H1 (cell line): ENCODE measurements around the gene DNAH1. TPM values are rescaled to one million over a fixed set of nuclear protein-coding genes. Genes with fewer than 3 reads are reported as not detected.

Experiments used
- CTCF ChIA-PET: fragments of 300-600 bp; sonication (Branson Sonifier 250); formaldehyde crosslinking; loops from one replicate; lab custom pipeline; 2021; ENCODE audit not compliant: partially characterized antibody; lab: Charles Lee
- POLR2A ChIA-PET: fragments of 300-600 bp; sonication (Branson Sonifier 250); formaldehyde crosslinking; loops from one replicate; lab custom pipeline; 2021; ENCODE audit warnings: inconsistent platforms; ENCODE audit not compliant: partially characterized antibody; lab: Charles Lee
- DNase-seq, 2 experiments: peaks; one replicate each; pipeline versions ENCODE4 v3.0.0 to v3.0.0-alpha.2; 2010 to 2022; ENCODE audit warnings: low spot score in 2 of 2, low read depth in 1 of 2, mixed read lengths in 1 of 2
- FAIRE-seq: peaks from 2 replicates; lab custom pipeline; 2011; peaks lifted over from hg19 to GRCh38; lab: Jason Lieb, UNC
- H2AFZ ChIP-seq: 2 replicates; pipeline ENCODE4 v1.8.1; 2012; ENCODE audit warnings: low read length, inconsistent platforms
- H2AK5ac ChIP-seq: 2 replicates; pipeline ENCODE4 v1.6.1; 2013; ENCODE audit warnings: low read depth, low read length
- H2BK120ac ChIP-seq: replicated peaks from 2 replicates; pipeline ENCODE3; 2013; ENCODE audit warnings: low read depth, low read length, inconsistent platforms
- H2BK12ac ChIP-seq: 2 replicates; pipeline ENCODE4 v1.6.1; 2013; ENCODE audit warnings: low read depth, low read length
- H2BK15ac ChIP-seq: 2 replicates; pipeline ENCODE4 v1.6.1; 2013; ENCODE audit warnings: low read length
- H2BK20ac ChIP-seq: 2 replicates; pipeline ENCODE4 v1.6.1; 2013; ENCODE audit warnings: low read length
- H2BK5ac ChIP-seq: 2 replicates; pipeline ENCODE4 v1.6.1; 2013; ENCODE audit warnings: low read depth, low read length
- H3K14ac ChIP-seq: 2 replicates; pipeline ENCODE4 v1.6.1; 2013; ENCODE audit warnings: inconsistent platforms; ENCODE audit not compliant: insufficient read length
- H3K18ac ChIP-seq: 2 replicates; pipeline ENCODE4 v1.6.1; 2013; ENCODE audit warnings: low read length; ENCODE audit errors: extremely low read depth
- H3K23ac ChIP-seq: 2 replicates; pipeline ENCODE4 v1.6.1; 2013; ENCODE audit warnings: inconsistent platforms; ENCODE audit not compliant: insufficient read length
- H3K23me2 ChIP-seq: 2 replicates; pipeline ENCODE4 v1.6.1; 2013; ENCODE audit warnings: low read depth, low read length
- H3K27ac ChIP-seq: 2 replicates; pipeline ENCODE4 v1.6.1; 2011; ENCODE audit warnings: low read depth, low read length, inconsistent platforms
- H3K27me3 ChIP-seq, 4 experiments: replicated peaks in 1 of 4; 1 replicate in 1 of 4; 2 replicates in 3 of 4; pipeline versions ENCODE4 v1.6.1 to v1.8.1; 2011 to 2013; ENCODE audit warnings: low read length in 3 of 4, mild to moderate bottlenecking in 3 of 4, inconsistent platforms in 2 of 4, mixed read lengths in 2 of 4, moderate library complexity in 1 of 4; ENCODE audit not compliant: control insufficient read depth in 3 of 4, insufficient read depth in 3 of 4; ENCODE audit errors: extremely low read depth in 1 of 4
- H3K36me3 ChIP-seq, 4 experiments: 2 replicates each; pipeline versions ENCODE4 v1.6.1 to v1.8.1; 2011 to 2013; ENCODE audit warnings: mild to moderate bottlenecking in 4 of 4, low read length in 3 of 4, moderate library complexity in 2 of 4, control low read depth in 1 of 4, inconsistent platforms in 1 of 4; ENCODE audit not compliant: insufficient read depth in 4 of 4, control insufficient read depth in 2 of 4
- H3K4ac ChIP-seq: replicated peaks from 2 replicates; pipeline ENCODE3; 2013; ENCODE audit warnings: low read length, low read depth, mixed read lengths, inconsistent platforms; ENCODE audit not compliant: insufficient read length
- H3K4me1 ChIP-seq, 4 experiments: replicated peaks in 1 of 4; 1 replicate in 1 of 4; 2 replicates in 3 of 4; pipeline versions ENCODE4 v1.6.1 to v1.8.1; 2011 to 2013; ENCODE audit warnings: low read length in 3 of 4, inconsistent platforms in 2 of 4, mixed read lengths in 1 of 4; ENCODE audit not compliant: insufficient read depth in 4 of 4, control insufficient read depth in 3 of 4
- H3K4me2 ChIP-seq, 2 experiments: 2 replicates each; pipeline versions ENCODE4 v1.6.1 to v1.8.1; 2011 to 2013; ENCODE audit warnings: low read depth in 2 of 2, low read length in 2 of 2, control low read depth in 1 of 2, inconsistent platforms in 1 of 2, mild to moderate bottlenecking in 1 of 2; ENCODE audit not compliant: insufficient read depth in 1 of 2
- H3K4me3 ChIP-seq, 4 experiments: fragments of 200-600, 300-600 bp in 1 of 4; sonication (generic), shearing (Covaris generic), sonication (Bioruptor Twin) in 1 of 4; 2 replicates each; pipeline versions ENCODE4 v1.5.1 to v1.8.1; 2011 to 2016; ENCODE audit warnings: low read length in 4 of 4, low read depth in 3 of 4, control low read depth in 2 of 4, inconsistent platforms in 2 of 4, mild to moderate bottlenecking in 2 of 4, mixed read lengths in 1 of 4, moderate library complexity in 1 of 4; ENCODE audit not compliant: insufficient read depth in 2 of 4; ENCODE audit errors: extremely low read depth in 1 of 4
- H3K56ac ChIP-seq: replicated peaks from 2 replicates; pipeline ENCODE3; 2013; ENCODE audit warnings: low read depth, mild to moderate bottlenecking, mixed read lengths, low read length, inconsistent platforms; ENCODE audit not compliant: insufficient read length
- H3K79me1 ChIP-seq: 2 replicates; pipeline ENCODE4 v1.6.1; 2013; ENCODE audit warnings: low read depth, low read length, control low read depth
- H3K79me2 ChIP-seq, 2 experiments: 2 replicates each; pipeline versions ENCODE4 v1.6.1 to v1.8.1; 2012 to 2013; ENCODE audit warnings: low read length in 2 of 2, mild to moderate bottlenecking in 2 of 2, inconsistent platforms in 1 of 2; ENCODE audit not compliant: insufficient read depth in 2 of 2, control insufficient read depth in 1 of 2
- H3K9ac ChIP-seq, 4 experiments: replicated peaks in 1 of 4; 1 replicate in 1 of 4; 2 replicates in 3 of 4; pipeline versions ENCODE4 v1.6.1 to v1.8.1; 2011 to 2013; ENCODE audit warnings: low read depth in 3 of 4, low read length in 3 of 4, control low read depth in 2 of 4, mild to moderate bottlenecking in 2 of 4, moderate library complexity in 2 of 4, inconsistent platforms in 1 of 4; ENCODE audit errors: extremely low read depth in 1 of 4
- H3K9me3 ChIP-seq, 2 experiments: 2 replicates each; pipeline versions ENCODE4 v1.6.1 to v1.8.1; 2012 to 2013; ENCODE audit warnings: mild to moderate bottlenecking in 2 of 2, moderate library complexity in 2 of 2, control low read depth in 1 of 2, inconsistent platforms in 1 of 2, low read depth in 1 of 2, low read length in 1 of 2, mixed read lengths in 1 of 2; ENCODE audit not compliant: insufficient read depth in 2 of 2
- H4K20me1 ChIP-seq, 2 experiments: replicated peaks in 1 of 2; 2 replicates each; pipeline versions ENCODE3 to v1.8.1; 2011 to 2013; ENCODE audit warnings: inconsistent platforms in 2 of 2, low read length in 2 of 2, mild to moderate bottlenecking in 1 of 2; ENCODE audit not compliant: insufficient read depth in 2 of 2, control insufficient read depth in 1 of 2
- H4K5ac ChIP-seq: 2 replicates; pipeline ENCODE4 v1.6.1; 2013; ENCODE audit warnings: low read length, low read depth, mixed read lengths, inconsistent platforms; ENCODE audit not compliant: insufficient read length
- H4K8ac ChIP-seq: 2 replicates; pipeline ENCODE4 v1.8.0; 2013; ENCODE audit warnings: mild to moderate bottlenecking, moderate library complexity, low read length, inconsistent platforms; ENCODE audit not compliant: insufficient read depth; ENCODE audit errors: extremely low read depth
- H4K91ac ChIP-seq: replicated peaks from 2 replicates; pipeline ENCODE3; 2013; ENCODE audit warnings: low read length, mixed read lengths, inconsistent platforms; ENCODE audit not compliant: insufficient read length
- ATF2 ChIP-seq: IDR thresholded peaks from 2 replicates; pipeline ENCODE4 v1.6.1; 2012; ENCODE audit warnings: low read length, inconsistent platforms
- BACH1 ChIP-seq: IDR thresholded peaks from 2 replicates; pipeline ENCODE4 v1.6.1; 2012; ENCODE audit warnings: low read length, improper control_type of control experiment
- CBX5 ChIP-seq: fragments of 300-800, 300-1000 bp; sonication (generic); IDR thresholded peaks from 2 replicates; pipeline ENCODE4 v1.7.1; 2016; ENCODE audit warnings: antibody characterized with exemption, low read length, low read depth
- CTBP2 ChIP-seq: IDR thresholded peaks from 2 replicates; pipeline ENCODE4 v1.7.0; 2011; ENCODE audit warnings: borderline replicate concordance, mild to moderate bottlenecking, moderate library complexity, mixed read lengths, low read length; ENCODE audit not compliant: insufficient read depth, insufficient read length
- KDM1A ChIP-seq: fragments of 200-600, 300-600 bp; sonication (generic); IDR thresholded peaks from 2 replicates; pipeline ENCODE4 v1.7.1; 2016; ENCODE audit warnings: mild to moderate bottlenecking, low read length, borderline replicate concordance
- KDM4A ChIP-seq: IDR thresholded peaks from one replicate; pipeline ENCODE4 v1.7.1; 2012; ENCODE audit warnings: low read depth, mild to moderate bottlenecking, moderate library complexity, low read length, inconsistent platforms; ENCODE audit not compliant: severe bottlenecking
- KDM5A ChIP-seq: fragments of 200-600 bp; IDR thresholded peaks from 2 replicates; pipeline ENCODE4 v1.7.1; 2012; ENCODE audit warnings: mild to moderate bottlenecking, low read length, inconsistent platforms, mixed read lengths
- POLR2AphosphoS5 ChIP-seq: IDR thresholded peaks from 2 replicates; pipeline ENCODE4 v1.6.1; 2011; ENCODE audit warnings: low read depth, low read length
- RBBP5 ChIP-seq: IDR thresholded peaks from 2 replicates; pipeline ENCODE4 v1.7.1; 2012; ENCODE audit warnings: low read depth, mild to moderate bottlenecking, inconsistent platforms, low read length, moderate library complexity, borderline replicate concordance
- TBP ChIP-seq: IDR thresholded peaks from 2 replicates; pipeline ENCODE4 v1.6.1; 2011; ENCODE audit warnings: low read depth, low read length, improper control_type of control experiment
- WGBS, 2 experiments: shearing (Covaris generic) in 1 of 2; methylation state at CpG; one replicate each; pipeline versions ENCODE4 v1.1.6 to v1.1.7; 2013 to 2015; ENCODE audit warnings: low lambda C conversion rate in 2 of 2, mixed read lengths in 2 of 2, inconsistent platforms in 1 of 2, low coverage in 1 of 2, missing lambda C conversion rate in 1 of 2; ENCODE audit not compliant: insufficient replicate concordance in 2 of 2, insufficient coverage in 1 of 2, insufficient read length in 1 of 2; ENCODE audit errors: extremely low coverage in 1 of 2, missing lambda C conversion rate in 1 of 2; 5-methylcytosine and 5-hydroxymethylcytosine counted together
- polyA plus RNA-seq, 7 experiments: library from polyadenylated mRNA; depleted of rRNA in 3 of 7; stranded (reverse) in 5 of 7; unstranded in 2 of 7; fragments of >200 nt in 5 of 7; fragments of 200-250 nt in 2 of 7; gene quantifications; 1 replicate in 5 of 7; 2 replicates in 1 of 7; 4 replicates in 1 of 7; pipeline versions ENCODE4 v1.2.1 to v1.2.3, GENCODE V29; 2011 to 2013; ENCODE audit warnings: missing spikeins in 2 of 7, mixed read lengths in 2 of 7
- total RNA-seq: library from RNA; stranded (reverse); fragmentation: NEBNext Ultra II Directional; extraction: Animal tissue kit (Norgen Biotek cat#: 25700); gene quantifications from 2 replicates; pipeline ENCODE4 v1.2.1, GENCODE V29; 2021

The DNAH1 gene
- total and polyA plus RNA-seq, 2 of the 8 experiments (the other 6 are each of a cell fraction or from before 2014, with no cell fraction given), result 1.0 to 1.5 TPM

DNA sequence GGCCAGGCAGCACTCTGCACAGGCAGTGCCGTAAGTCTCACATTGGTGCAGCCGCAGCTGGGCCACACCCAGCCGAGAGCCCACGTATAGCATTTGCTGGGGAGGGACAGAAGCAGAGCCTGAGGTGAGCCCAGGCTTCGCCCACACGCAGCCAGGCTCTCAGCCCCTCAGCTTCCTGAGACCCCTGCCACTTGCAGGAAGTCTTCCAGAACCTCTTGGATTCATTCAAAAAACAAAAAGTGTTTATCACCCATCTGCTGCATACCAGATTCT is 121.9 kb downstream of the DNAH1 start:
- no peak overlapping the region for H2AFZ ChIP-seq
- H3K79me1 ChIP-seq, result no peaks in the 10 kb centered on the region
- DNase-seq, result no peak
- ChIA-PET CTCF (interaction anchor here (0.7 to 4.1 kb wide), 3 partner anchors 10 to 33 kb away, joined by 3 to 20 read pairs (median 3); no protein-coding TSS in a partner anchor), POLR2A (interaction anchor here (1.4 to 1.6 kb wide), 2 partner anchors 14 to 19 kb away, joined by 3 to 6 read pairs; no protein-coding TSS in a partner anchor)
- H3K14ac ChIP-seq, result no peak overlapping the region
- H2BK15ac ChIP-seq, result no peak overlapping the region
- no peak overlapping the region for H3K4me3 ChIP-seq
- WGBS, 2 experiments, result 95% methylated on average over 6 of the region's 6 CpGs; no CpG with 5 or more reads in 1 of the 2 experiments
- H3K56ac ChIP-seq, result no peak overlapping the region
- H3K4me1 ChIP-seq, result peaks cover 0 to 2% (median 0%) of the 10 kb centered on the region in 4 experiments; a peak in 1 of 7 replicates
- H3K36me3 ChIP-seq, result no peaks in the 10 kb centered on the region
- H2BK12ac ChIP-seq, result no peak overlapping the region
- H3K79me2 ChIP-seq, result no peaks in the 10 kb centered on the region
- no peak overlapping the region for H3K27ac ChIP-seq
- H3K4ac ChIP-seq, result no peak overlapping the region
- no peak overlapping the region for H3K9ac ChIP-seq
- H3K4me2 ChIP-seq, result no peak overlapping the region
- H3K9me3 ChIP-seq, result no peaks in the 10 kb centered on the region
- H4K91ac ChIP-seq, result no peak overlapping the region
- H2BK120ac ChIP-seq, result no peak overlapping the region
- no peak for FAIRE-seq
- H2BK5ac ChIP-seq, result no peak overlapping the region
- no peak overlapping the region for H3K23ac ChIP-seq
- H4K20me1 ChIP-seq, result no peaks in the 10 kb centered on the region
- H4K8ac ChIP-seq, result no peak overlapping the region; the same call in 1 of the 2 replicates
- H3K27me3 ChIP-seq, result no peaks in the 10 kb centered on the region
- no peaks in the 10 kb centered on the region for H3K23me2 ChIP-seq
- no peak overlapping the region for H2AK5ac ChIP-seq
- H3K18ac ChIP-seq, result no peak overlapping the region
- no peak overlapping the region for H4K5ac ChIP-seq
- no peak overlapping the region for H2BK20ac ChIP-seq
- TF ChIP-seq BACH1, result no peak
- no peak for TF ChIP-seq CBX5
- no peak for TF ChIP-seq KDM5A
- TF ChIP-seq KDM4A, result no peak
- TF ChIP-seq CTBP2, result no peak
- no peak for TF ChIP-seq POLR2AphosphoS5
- no peak for TF ChIP-seq TBP
- no peak for TF ChIP-seq KDM1A
- no peak for TF ChIP-seq ATF2
- no peak for TF ChIP-seq RBBP5
